HT1080 (cell line): ENCODE data around the gene KLHL18. TPM values are rescaled to one million over a fixed set of nuclear protein-coding genes. Genes with fewer than 3 reads are reported as not detected.

Experiments used
- DNase-seq: peaks from one replicate; pipeline ENCODE4 v3.0.0-alpha.2; 2015; ENCODE audit warnings: low read depth
- small RNA-seq: library from RNA; depleted of rRNA; stranded (forward); fragments of <200 nt; gene quantifications from one replicate; pipeline ENCODE3, GENCODE V24; 2014
- total RNA-seq: library from RNA; depleted of rRNA; stranded (reverse); fragments of >200 nt; shearing (Covaris generic); gene quantifications from 2 replicates; pipeline ENCODE4 v1.2.3, GENCODE V29; 2014; rRNA removed

Gene KLHL18
- total RNA-seq, 1 experiment from 2014 or later, result 20.4 TPM

GRCh38 chr3:47394140-47394870 is 111.6 kb downstream of the KLHL18 start:
- DNase-seq, result no peak

- no peak for DNase-seq
Observed at GRCh38 chr3:47394881-47395280, 112.1 kb downstream of the KLHL18 start.

Small RNA genes within 50 kb of the gene (small RNA-seq; reads per million reads assigned to genes)
- gene SNORD13P3, result 13.3 reads per million, percentile 92 among the genes with 10 or more reads in this experiment

Other genes with a start within 250 kb of the KLHL18 start
- gene SETD2, start 118.8 kb upstream of the KLHL18 start, total RNA-seq, result 16.0 and 17.2 TPM in 2 replicates
- 15.8 and 28.4 TPM in 2 replicates for gene KIF9, start 145 bp upstream of the KLHL18 start, total RNA-seq
- 10.0 and 16.3 TPM in 2 replicates for gene PTPN23, start 98.1 kb downstream of the KLHL18 start, total RNA-seq
- 77.5 and 96.6 TPM in 2 replicates for gene SCAP, start 193.0 kb downstream of the KLHL18 start, total RNA-seq
- 65.0 and 65.8 TPM in 2 replicates for gene ELP6, start 230.8 kb downstream of the KLHL18 start, total RNA-seq